GM23338 (cell line): Measurements from ENCODE around the gene PTPDC1. TPM values are rescaled to one million over a fixed set of nuclear protein-coding genes. Genes with fewer than 3 reads are reported as not detected.

Experiments
- ATAC-seq: fragments of 200-7000 bp; cut with Tn5 transposase; 3 replicates; pipeline ENCODE4 v1.9.1; 2020
- DNase-seq: peaks from one replicate; pipeline ENCODE4 v3.0.0-alpha.2; 2015; ENCODE audit warnings: low spot score
- H2AFZ ChIP-seq: fragments of 200-600 bp; sonication (generic); 2 replicates; pipeline ENCODE4 v1.8.0; 2016; ENCODE audit warnings: antibody characterized with exemption, mild to moderate bottlenecking, moderate library complexity
- H3F3A ChIP-seq: fragments of 200-600 bp; sonication (generic); replicated peaks from 2 replicates; pipeline ENCODE4 v1.8.0; 2017; ENCODE audit warnings: antibody characterized with exemption, mixed run types, low read depth
- H3K27ac ChIP-seq: fragments of 200-600 bp; sonication (generic); 2 replicates; pipeline ENCODE4 v1.6.1; 2016; ENCODE audit warnings: low read depth
- H3K27me3 ChIP-seq: fragments of 200-600 bp; sonication (generic); 2 replicates; pipeline ENCODE4 v1.8.0; 2016; ENCODE audit warnings: mild to moderate bottlenecking, mixed run types, moderate library complexity; ENCODE audit not compliant: insufficient read depth
- H3K36me3 ChIP-seq: fragments of 200-600 bp; sonication (generic); 2 replicates; pipeline ENCODE4 v1.8.0; 2016; ENCODE audit warnings: mild to moderate bottlenecking; ENCODE audit not compliant: insufficient read depth
- H3K4me1 ChIP-seq: fragments of 200-600 bp; sonication (generic); 2 replicates; pipeline ENCODE4 v1.8.0; 2016; ENCODE audit warnings: mild to moderate bottlenecking, moderate library complexity; ENCODE audit not compliant: insufficient read depth
- H3K4me2 ChIP-seq: fragments of 200-600 bp; sonication (generic); 2 replicates; pipeline ENCODE4 v1.7.1; 2017; ENCODE audit warnings: mixed run types
- H3K4me3 ChIP-seq: fragments of 200-600 bp; sonication (generic); 2 replicates; pipeline ENCODE4 v1.6.1; 2016; ENCODE audit warnings: mixed run types
- H3K79me2 ChIP-seq: fragments of 200-600 bp; sonication (generic); replicated peaks from 2 replicates; pipeline ENCODE4 v1.8.0; 2017; ENCODE audit warnings: mild to moderate bottlenecking; ENCODE audit not compliant: insufficient read depth
- H3K9me2 ChIP-seq: fragments of 200-600 bp; sonication (generic); 2 replicates; pipeline ENCODE4 v1.8.0; 2017; ENCODE audit not compliant: insufficient read depth
- H4K20me1 ChIP-seq: fragments of 200-600 bp; sonication (generic); replicated peaks from 2 replicates; pipeline ENCODE4 v1.8.0; 2017; ENCODE audit warnings: mild to moderate bottlenecking; ENCODE audit not compliant: insufficient read depth
- H3K27ac Mint-ChIP-seq: 2 replicates; pipeline ENCODE4 v1.8.0; 2020; ENCODE audit warnings: inconsistent platforms, mild to moderate bottlenecking, moderate library complexity, mixed read lengths
- H3K27me3 Mint-ChIP-seq: 3 replicates; pipeline ENCODE4 v1.8.0; 2022; ENCODE audit warnings: low read depth, mild to moderate bottlenecking, moderate library complexity, mixed read lengths, inconsistent platforms; ENCODE audit not compliant: insufficient read depth, poor library complexity
- H3K36me3 Mint-ChIP-seq: 3 replicates; pipeline ENCODE4 v1.8.0; 2021; ENCODE audit warnings: low read depth, mild to moderate bottlenecking, inconsistent platforms, moderate library complexity, mixed read lengths
- H3K4me1 Mint-ChIP-seq: 3 replicates; pipeline ENCODE4 v1.8.0; 2020; ENCODE audit warnings: mild to moderate bottlenecking, inconsistent platforms, mixed read lengths
- H3K4me3 Mint-ChIP-seq: 3 replicates; pipeline ENCODE4 v1.8.0; 2021; ENCODE audit warnings: moderate library complexity, mild to moderate bottlenecking, inconsistent platforms, mixed read lengths
- H3K9me3 Mint-ChIP-seq: 3 replicates; pipeline ENCODE4 v1.8.0; 2020; ENCODE audit warnings: moderate library complexity, mild to moderate bottlenecking, inconsistent platforms, mixed read lengths
- CREB1 ChIP-seq: fragments of 250-450 bp; sonication (Bioruptor Pico); IDR thresholded peaks from 2 replicates; pipeline ENCODE4 v1.5.0; 2020; ENCODE audit warnings: low read depth, mild to moderate bottlenecking, moderate library complexity
- CTCF ChIP-seq, 2 experiments: fragments of 200-600 bp in 1 of 2; sonication (generic) in 1 of 2; conservative IDR thresholded peaks; 2 replicates each; pipeline versions ENCODE4 v1.5.1 to v1.6.1; 2016 to 2017; ENCODE audit warnings: antibody characterized with exemption in 2 of 2, low read depth in 2 of 2, mild to moderate bottlenecking in 2 of 2, moderate library complexity in 1 of 2
- ETS1 ChIP-seq: IDR thresholded peaks from 2 replicates; pipeline ENCODE4 v1.6.1; 2016; ENCODE audit warnings: antibody characterized with exemption
- EZH2 ChIP-seq: fragments of 200-600 bp; sonication (generic); IDR thresholded peaks from one replicate; pipeline ENCODE4 v1.8.0; 2017; ENCODE audit warnings: antibody characterized with exemption, mild to moderate bottlenecking, low read depth; ENCODE audit not compliant: unreplicated experiment
- EZH2phosphoT487 ChIP-seq: fragments of 200-600 bp; sonication (generic); IDR thresholded peaks from one replicate; pipeline ENCODE4 v1.8.1; 2018; ENCODE audit warnings: antibody characterized with exemption; ENCODE audit not compliant: unreplicated experiment
- JUNB ChIP-seq: IDR thresholded peaks from one replicate; pipeline ENCODE4 v1.6.1; 2016; ENCODE audit warnings: antibody characterized with exemption; ENCODE audit not compliant: unreplicated experiment
- NANOG ChIP-seq: IDR thresholded peaks from 2 replicates; pipeline ENCODE4 v1.6.1; 2016; ENCODE audit warnings: antibody characterized with exemption, borderline replicate concordance
- POLR2AphosphoS5 ChIP-seq: IDR thresholded peaks from 2 replicates; pipeline ENCODE4 v1.6.1; 2016; ENCODE audit warnings: antibody characterized with exemption, low read depth
- STAT1 ChIP-seq: IDR thresholded peaks from one replicate; pipeline ENCODE4 v1.6.1; 2016; ENCODE audit warnings: antibody characterized with exemption; ENCODE audit not compliant: unreplicated experiment
- ZNF331 ChIP-seq: fragments of 250-450 bp; sonication (Bioruptor Pico); IDR thresholded peaks from 2 replicates; pipeline ENCODE4 v1.5.0; 2020; ENCODE audit warnings: low read depth, mild to moderate bottlenecking, moderate library complexity
- polyA plus RNA-seq: library from polyadenylated mRNA; unstranded; fragments of >200 nt; fragmentation: Nextera tagmentation; extraction: Ambion mirVana; gene quantifications from 2 replicates; pipeline ENCODE4 v1.2.1, GENCODE V29; 2016
- total RNA-seq: library from RNA; depleted of rRNA; stranded (reverse); fragments of >200 nt; shearing (Covaris generic); gene quantifications from 2 replicates; pipeline ENCODE4 v1.2.3, GENCODE V29; 2014
- TF ChIP-seq, protein P1 (sequence below): IDR thresholded peaks from one replicate; pipeline ENCODE4 v1.6.1; 2018; ENCODE audit warnings: antibody characterized with exemption; ENCODE audit not compliant: unreplicated experiment

The PTPDC1 gene
- total and polyA plus RNA-seq, 2 experiments from 2014 or later = 4.3 to 10.6 TPM

GRCh38 chr9:94082553-94082952 is 1.7 kb upstream of the PTPDC1 start:
- H3K27me3 Mint-ChIP-seq = peaks cover 2% of the 10 kb centered on the region
- peaks cover 32% of the 10 kb centered on the region for H3K4me1 Mint-ChIP-seq

GRCh38 chr9:94082956-94083355 is 1.3 kb upstream of the PTPDC1 start:
- Histone ChIP-seq H3K4me1 (peaks cover 9% of the 10 kb centered on the region), H2AFZ (no peak overlapping the region), H3K9me2 (no peaks in the 10 kb centered on the region), H3K79me2 (no peaks in the 10 kb centered on the region), H3F3A (no peaks in the 10 kb centered on the region), H3K36me3 (no peaks in the 10 kb centered on the region), H3K27ac (no peak overlapping the region), H3K27me3 (no peaks in the 10 kb centered on the region), H3K4me2 (no peak overlapping the region), H3K4me3 (no peak overlapping the region), H4K20me1 (no peaks in the 10 kb centered on the region)
- ATAC-seq (no peak), DNase-seq (no peak)
- peaks cover 28% of the 10 kb centered on the region for H3K4me1 Mint-ChIP-seq
- no peak overlapping the region for H3K4me3 Mint-ChIP-seq
- H3K9me3 Mint-ChIP-seq = no peaks in the 10 kb centered on the region
- H3K36me3 Mint-ChIP-seq = no peaks in the 10 kb centered on the region; the same call in 2 of the 3 replicates
- H3K27me3 Mint-ChIP-seq = peaks cover 2% of the 10 kb centered on the region
- no peak overlapping the region for H3K27ac Mint-ChIP-seq
- TF ChIP-seq CTCF (conservative IDR thresholded peaks at IDR 0.05; ENCODE audit: low read depth in 2 of 2) = no peak
- no peak for TF ChIP-seq CREB1 (CRISPR knock-in tag)
- TF ChIP-seq NANOG = no peak
- TF ChIP-seq ETS1 = no peak
- no peak for TF ChIP-seq STAT1
- no peak for TF ChIP-seq POLR2AphosphoS5
- TF ChIP-seq, protein P1, sequence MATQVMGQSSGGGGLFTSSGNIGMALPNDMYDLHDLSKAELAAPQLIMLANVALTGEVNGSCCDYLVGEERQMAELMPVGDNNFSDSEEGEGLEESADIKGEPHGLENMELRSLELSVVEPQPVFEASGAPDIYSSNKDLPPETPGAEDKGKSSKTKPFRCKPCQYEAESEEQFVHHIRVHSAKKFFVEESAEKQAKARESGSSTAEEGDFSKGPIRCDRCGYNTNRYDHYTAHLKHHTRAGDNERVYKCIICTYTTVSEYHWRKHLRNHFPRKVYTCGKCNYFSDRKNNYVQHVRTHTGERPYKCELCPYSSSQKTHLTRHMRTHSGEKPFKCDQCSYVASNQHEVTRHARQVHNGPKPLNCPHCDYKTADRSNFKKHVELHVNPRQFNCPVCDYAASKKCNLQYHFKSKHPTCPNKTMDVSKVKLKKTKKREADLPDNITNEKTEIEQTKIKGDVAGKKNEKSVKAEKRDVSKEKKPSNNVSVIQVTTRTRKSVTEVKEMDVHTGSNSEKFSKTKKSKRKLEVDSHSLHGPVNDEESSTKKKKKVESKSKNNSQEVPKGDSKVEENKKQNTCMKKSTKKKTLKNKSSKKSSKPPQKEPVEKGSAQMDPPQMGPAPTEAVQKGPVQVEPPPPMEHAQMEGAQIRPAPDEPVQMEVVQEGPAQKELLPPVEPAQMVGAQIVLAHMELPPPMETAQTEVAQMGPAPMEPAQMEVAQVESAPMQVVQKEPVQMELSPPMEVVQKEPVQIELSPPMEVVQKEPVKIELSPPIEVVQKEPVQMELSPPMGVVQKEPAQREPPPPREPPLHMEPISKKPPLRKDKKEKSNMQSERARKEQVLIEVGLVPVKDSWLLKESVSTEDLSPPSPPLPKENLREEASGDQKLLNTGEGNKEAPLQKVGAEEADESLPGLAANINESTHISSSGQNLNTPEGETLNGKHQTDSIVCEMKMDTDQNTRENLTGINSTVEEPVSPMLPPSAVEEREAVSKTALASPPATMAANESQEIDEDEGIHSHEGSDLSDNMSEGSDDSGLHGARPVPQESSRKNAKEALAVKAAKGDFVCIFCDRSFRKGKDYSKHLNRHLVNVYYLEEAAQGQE = no peak

More at GRCh38 chr9:94082553-94082952, 1.7 kb upstream of the PTPDC1 start:
- Histone ChIP-seq H4K20me1 (no peaks in the 10 kb centered on the region), H3K27ac (no peak overlapping the region), H2AFZ (no peak overlapping the region), H3K27me3 (no peaks in the 10 kb centered on the region), H3K4me3 (no peak overlapping the region), H3K9me2 (no peaks in the 10 kb centered on the region), H3K79me2 (no peaks in the 10 kb centered on the region), H3K4me1 (peaks cover 9% of the 10 kb centered on the region), H3F3A (no peaks in the 10 kb centered on the region), H3K4me2 (no peak overlapping the region), H3K36me3 (no peaks in the 10 kb centered on the region)
- no peaks in the 10 kb centered on the region for H3K9me3 Mint-ChIP-seq
- ATAC-seq (no peak), DNase-seq (no peak)
- H3K4me3 Mint-ChIP-seq = no peak overlapping the region
- H3K27ac Mint-ChIP-seq = no peak overlapping the region
- TF ChIP-seq ZNF331 (CRISPR knock-in tag) = no peak
- TF ChIP-seq ETS1 = no peak
- TF ChIP-seq CTCF (conservative IDR thresholded peaks at IDR 0.05; ENCODE audit: low read depth in 2 of 2) = no peak
- no peak for TF ChIP-seq NANOG
- no peak for TF ChIP-seq JUNB
- TF ChIP-seq EZH2 = no peak
- no peak for TF ChIP-seq POLR2AphosphoS5
- TF ChIP-seq EZH2phosphoT487 = no peak
- H3K36me3 Mint-ChIP-seq = no peaks in the 10 kb centered on the region
